Measurements from ENCODE around the gene PRLH.

Gene PRLH

GRCh38 chr2:237577458-237577857 lies 11.1 kb downstream of the PRLH start:
- ChIA-PET CTCF (interaction anchor here (0.5 to 0.7 kb wide), 2 partner anchors 156 to 434 kb away, joined by 3 read pairs; no protein-coding TSS in a partner anchor), POLR2A (no interaction called here)
- no peaks in the 10 kb centered on the region for H3K36me3 ChIP-seq (ENCODE audit: control insufficient read depth in 2 of 2, insufficient read depth in 1 of 2, low read length in 2 of 2)

More at GRCh38 chr2:237577458-237577857, 11.1 kb downstream of the PRLH start:
- H3K27ac ChIP-seq (ENCODE audit: extremely low read depth, low read depth, low read length), result no peak overlapping the region
- H3K4me3 ChIP-seq (ENCODE audit: low read depth, low read length), result no peak overlapping the region
- H3K4me1 ChIP-seq (ENCODE audit: control insufficient read depth, insufficient read depth, low read length), result no peaks in the 10 kb centered on the region
- H3K9me3 ChIP-seq (ENCODE audit: control insufficient read depth, insufficient read depth, low read depth, low read length), result no peaks in the 10 kb centered on the region
- TF ChIP-seq YY2 (tag by site-specific recombination; IDR thresholded peaks at IDR 0.05), result no peak
- TF ChIP-seq ATF2 (tag by site-specific recombination; IDR thresholded peaks at IDR 0.05; ENCODE audit: low read depth), result no peak
- TF ChIP-seq ZNF518A (tag by site-specific recombination; conservative IDR thresholded peaks at IDR 0.05; ENCODE audit: low read depth), result no peak
- no peak for TF ChIP-seq ZNF2 (tag by site-specific recombination; IDR thresholded peaks at IDR 0.05)
- TF ChIP-seq TCF7L2 (IDR thresholded peaks at IDR 0.05; ENCODE audit: borderline replicate concordance, low read depth, low read length), result no peak
- TF ChIP-seq ZNF544 (tag by site-specific recombination; IDR thresholded peaks at IDR 0.05), result no peak
- TF ChIP-seq OVOL3 (tag by site-specific recombination; IDR thresholded peaks at IDR 0.05), result no peak
- TF ChIP-seq ZNF10 (tag by site-specific recombination; IDR thresholded peaks at IDR 0.05), result no peak
- TF ChIP-seq INSM2 (tag by site-specific recombination; IDR thresholded peaks at IDR 0.05), result no peak
- no peak for TF ChIP-seq ZNF473 (tag by site-specific recombination; IDR thresholded peaks at IDR 0.05)

All from HEK293 (cell line).